ENCODE measurements around the gene IFT74. TPM values are rescaled to one million over a fixed set of nuclear protein-coding genes. Genes with fewer than 3 reads are reported as not detected.

The IFT74 gene
- total RNA-seq = 10 to 100 TPM in 1 of 4 donors, 1 to 10 TPM in 3; 7.7 to 26.4 (median 8.7) TPM

DNA sequence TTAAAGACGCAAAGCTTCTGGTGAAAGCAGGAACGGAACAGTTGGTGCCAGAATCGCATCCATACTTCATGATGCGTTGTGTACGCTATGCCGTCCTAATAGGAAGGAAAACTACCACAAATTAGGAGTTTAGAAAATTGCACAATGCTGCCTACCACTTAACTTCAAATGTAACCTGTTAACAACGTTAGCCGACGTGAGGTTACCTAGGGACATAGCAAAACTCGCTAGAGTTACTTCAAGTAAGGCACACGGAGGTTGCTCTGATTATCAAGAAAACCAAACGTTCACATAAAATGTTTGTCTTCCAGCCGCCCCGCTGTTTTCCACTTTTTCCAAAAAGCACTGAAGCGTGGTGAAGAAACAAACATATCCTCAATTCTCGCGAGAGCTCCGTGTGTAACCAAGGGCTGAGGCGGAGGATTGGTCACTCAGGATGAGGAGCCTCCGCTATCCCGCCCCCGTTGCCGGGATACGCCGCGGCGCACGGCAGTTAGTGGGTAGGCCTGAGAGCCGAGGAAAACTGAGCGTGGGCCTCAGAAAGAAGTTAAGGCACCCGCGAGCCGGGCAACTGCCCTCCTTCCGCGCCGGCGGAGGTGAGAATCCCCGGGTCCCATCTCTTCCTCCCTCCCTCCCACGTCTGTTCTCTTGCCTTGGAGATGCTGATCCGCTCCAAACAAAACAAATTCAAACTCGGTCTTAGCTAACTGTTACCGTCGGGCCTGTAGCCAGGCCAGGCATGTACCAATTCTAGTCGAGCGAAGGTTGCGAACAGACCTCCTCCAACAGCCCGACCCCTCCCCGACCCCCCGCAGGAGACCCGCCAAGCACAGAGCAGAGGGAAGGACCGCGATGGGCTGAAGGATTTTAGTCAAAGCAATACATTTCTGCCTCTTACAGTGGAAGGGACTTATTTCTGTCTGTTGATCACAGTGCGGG, at the start of gene IFT74:
Gene IFT74, plus strand, starts transcription at position 492 of the 939 bp plus-strand sequence. CDS start 5,556 bp downstream, outside the sequence.
- Histone ChIP-seq H3K36me3 (no peaks in the 10 kb centered on the region), H3K4me3 (peak within 1 kb of the TSS; percentile 50 to 71 (median 60)), H3K27ac (peak within 1 kb of the TSS; percentile 75 to 87 (median 78)), H3K4me1 (peaks cover 0 to 5% (median 0%) of the 10 kb centered on the region in 4 donors), H3K9me3 (no peaks in the 10 kb centered on the region), H3K27me3 (no peaks in the 10 kb centered on the region)
- DNase-seq = peak; percentile 95 to 99 (median 97)
- TF ChIP-seq, protein P1, sequence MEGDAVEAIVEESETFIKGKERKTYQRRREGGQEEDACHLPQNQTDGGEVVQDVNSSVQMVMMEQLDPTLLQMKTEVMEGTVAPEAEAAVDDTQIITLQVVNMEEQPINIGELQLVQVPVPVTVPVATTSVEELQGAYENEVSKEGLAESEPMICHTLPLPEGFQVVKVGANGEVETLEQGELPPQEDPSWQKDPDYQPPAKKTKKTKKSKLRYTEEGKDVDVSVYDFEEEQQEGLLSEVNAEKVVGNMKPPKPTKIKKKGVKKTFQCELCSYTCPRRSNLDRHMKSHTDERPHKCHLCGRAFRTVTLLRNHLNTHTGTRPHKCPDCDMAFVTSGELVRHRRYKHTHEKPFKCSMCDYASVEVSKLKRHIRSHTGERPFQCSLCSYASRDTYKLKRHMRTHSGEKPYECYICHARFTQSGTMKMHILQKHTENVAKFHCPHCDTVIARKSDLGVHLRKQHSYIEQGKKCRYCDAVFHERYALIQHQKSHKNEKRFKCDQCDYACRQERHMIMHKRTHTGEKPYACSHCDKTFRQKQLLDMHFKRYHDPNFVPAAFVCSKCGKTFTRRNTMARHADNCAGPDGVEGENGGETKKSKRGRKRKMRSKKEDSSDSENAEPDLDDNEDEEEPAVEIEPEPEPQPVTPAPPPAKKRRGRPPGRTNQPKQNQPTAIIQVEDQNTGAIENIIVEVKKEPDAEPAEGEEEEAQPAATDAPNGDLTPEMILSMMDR (IDR thresholded peaks at IDR 0.05) = peak in 1 of 6 experiments; percentile 13
- peak in 1 of 2 donors; percentile 35 for TF ChIP-seq POLR2A (IDR thresholded peaks at IDR 0.05)

DNA sequence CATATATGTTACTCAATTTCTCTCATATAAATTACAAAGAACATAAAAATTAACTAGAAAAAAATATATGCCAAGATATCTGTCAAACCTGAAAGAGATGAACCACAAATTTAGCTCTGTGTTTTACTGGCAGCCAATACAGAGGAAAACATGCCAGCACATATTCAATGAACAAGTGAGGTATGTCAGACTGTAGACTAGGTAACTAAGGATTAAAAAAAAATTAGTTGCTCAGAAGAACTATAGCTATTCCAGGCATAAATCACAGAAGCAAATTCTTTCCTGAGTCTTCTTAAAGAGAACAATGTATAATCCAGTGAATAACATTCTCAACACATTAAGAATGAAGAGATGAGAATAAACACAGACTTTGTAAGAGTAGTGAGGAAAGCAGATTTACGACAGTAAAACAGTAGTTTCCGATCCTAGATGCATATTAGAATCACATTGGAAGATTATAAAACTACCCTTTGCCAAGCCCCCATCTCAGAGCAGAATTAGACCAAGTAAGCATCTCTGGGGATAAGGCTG, 43.0 kb upstream of the IFT74 start:
- TF ChIP-seq, protein P1 (IDR thresholded peaks at IDR 0.05) = no peak
- TF ChIP-seq POLR2A (IDR thresholded peaks at IDR 0.05) = no peak

DNA sequence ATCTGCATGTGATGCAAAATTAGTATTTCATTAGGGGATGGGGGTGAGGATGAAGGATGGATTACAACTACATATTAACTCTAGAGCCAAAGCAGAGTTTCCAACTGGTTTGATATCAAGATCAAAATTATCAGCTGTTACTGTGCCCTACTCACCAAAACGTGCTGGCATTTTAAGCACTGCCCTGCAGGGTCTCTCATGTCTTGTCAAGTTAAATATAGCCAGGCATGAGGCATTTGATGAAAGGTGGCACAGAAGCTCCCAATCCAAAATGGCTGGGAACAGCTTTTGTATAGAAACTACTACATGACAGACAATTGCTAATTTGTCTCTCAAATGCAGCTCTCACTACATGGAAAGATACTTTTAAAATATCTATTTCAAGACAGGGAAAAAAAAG, 36.5 kb upstream of the IFT74 start:
- TF ChIP-seq POLR2A (IDR thresholded peaks at IDR 0.05) = no peak
- TF ChIP-seq, protein P1 (IDR thresholded peaks at IDR 0.05) = no peak
- H3K36me3 ChIP-seq = peaks cover 0 to 82% (median 6%) of the 10 kb centered on the region in 3 donors
- H3K4me3 ChIP-seq = no peak overlapping the region
- H3K9me3 ChIP-seq = no peaks in the 10 kb centered on the region
- no peak overlapping the region for H3K27ac ChIP-seq
- H3K27me3 ChIP-seq = no peaks in the 10 kb centered on the region
- no peak for DNase-seq
- no peaks in the 10 kb centered on the region for H3K4me1 ChIP-seq

More for the DNA sequence above, 43.0 kb upstream of the IFT74 start:
- Histone ChIP-seq H3K4me1 (no peaks in the 10 kb centered on the region), H3K36me3 (peaks cover 0 to 51% (median 0%) of the 10 kb centered on the region in 3 donors), H3K27ac (no peak overlapping the region), H3K9me3 (no peaks in the 10 kb centered on the region), H3K4me3 (no peak overlapping the region), H3K27me3 (no peaks in the 10 kb centered on the region)
- DNase-seq = no peak

DNA sequence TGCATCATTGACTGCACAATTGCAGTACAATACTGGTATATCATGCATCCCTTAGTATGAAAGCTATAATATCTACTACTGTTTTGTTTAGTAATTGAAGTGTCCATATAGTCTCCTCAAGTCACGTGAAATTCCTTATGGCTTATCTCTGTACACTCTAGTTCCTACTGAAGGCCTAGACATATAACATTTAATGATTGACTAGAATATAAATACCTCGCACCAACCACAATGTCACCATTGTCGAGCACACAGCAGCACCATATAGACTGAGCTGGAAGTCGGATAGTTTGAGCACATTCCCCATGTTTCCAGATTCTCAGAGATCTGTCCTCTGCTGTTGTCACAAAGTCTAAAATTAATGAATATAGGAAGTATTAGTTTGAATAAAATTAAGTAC, 30.6 kb upstream of the IFT74 start:
- Histone ChIP-seq H3K27ac (no peak overlapping the region), H3K4me3 (no peak overlapping the region), H3K36me3 (peaks cover 0 to 75% (median 6%) of the 10 kb centered on the region in 3 donors), H3K4me1 (no peaks in the 10 kb centered on the region), H3K27me3 (no peaks in the 10 kb centered on the region), H3K9me3 (no peaks in the 10 kb centered on the region)
- no peak for TF ChIP-seq POLR2A (IDR thresholded peaks at IDR 0.05)
- TF ChIP-seq, protein P1 (IDR thresholded peaks at IDR 0.05) = no peak
- DNase-seq = no peak

DNA sequence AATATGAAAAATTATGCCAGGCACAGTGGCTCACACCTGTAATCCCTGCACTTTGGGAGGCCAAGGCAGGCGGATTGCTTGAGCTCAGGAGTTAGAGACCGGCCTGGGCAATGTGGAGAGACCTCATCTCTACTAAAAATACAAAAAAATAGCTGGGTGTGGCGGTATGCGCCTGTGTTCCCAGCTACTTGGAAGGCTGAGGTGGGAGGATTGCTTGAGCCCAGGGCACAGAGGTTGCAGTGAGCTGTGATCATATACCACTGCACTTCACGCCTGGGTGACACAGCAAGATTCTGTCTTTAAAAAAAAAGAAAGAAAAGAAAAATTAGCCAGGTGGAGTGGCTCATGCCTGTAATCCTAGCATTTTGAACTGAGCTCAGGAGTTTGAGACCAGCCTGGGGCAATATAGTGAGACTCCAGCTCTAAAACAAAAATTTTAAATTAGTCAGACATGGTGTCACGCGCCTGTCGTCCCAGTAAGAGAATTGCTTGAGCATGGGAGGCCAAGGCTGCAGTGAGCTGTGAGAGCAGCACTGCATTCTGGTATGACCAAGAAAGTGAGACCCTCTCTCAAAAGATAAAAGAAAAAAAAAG, 27.2 kb upstream of the IFT74 start:
- Histone ChIP-seq H3K27ac (no peak overlapping the region), H3K4me3 (no peak overlapping the region), H3K36me3 (peaks cover 0 to 43% (median 0%) of the 10 kb centered on the region in 3 donors), H3K9me3 (no peaks in the 10 kb centered on the region), H3K27me3 (no peaks in the 10 kb centered on the region), H3K4me1 (no peaks in the 10 kb centered on the region)
- no peak for DNase-seq
- TF ChIP-seq, protein P1 (IDR thresholded peaks at IDR 0.05) = no peak
- no peak for TF ChIP-seq POLR2A (IDR thresholded peaks at IDR 0.05)
